ENCODE measurements around the gene SNAPC3.
"Not testable (repeated sequence)": the region's sequence is repeated elsewhere in the genome, so short reads cannot be mapped to it uniquely, and the experiment has no call there.

SNAPC3 gene

GRCh38 chr9:15426019-15426418, 3.3 kb downstream of the SNAPC3 start:
- no peak for DNase-seq

GRCh38 chr9:15427702-15428101, 5.0 kb downstream of the SNAPC3 start:
- DNase-seq, result not testable (repeated sequence)

GRCh38 chr9:15430920-15431844, 8.5 kb downstream of the SNAPC3 start:
- no peak for DNase-seq

- no peak for DNase-seq
Measured at GRCh38 chr9:15433191-15433590, 10.5 kb downstream of the SNAPC3 start.

GRCh38 chr9:15433661-15434060, 11.0 kb downstream of the SNAPC3 start:
- DNase-seq, result no peak

DNA sequence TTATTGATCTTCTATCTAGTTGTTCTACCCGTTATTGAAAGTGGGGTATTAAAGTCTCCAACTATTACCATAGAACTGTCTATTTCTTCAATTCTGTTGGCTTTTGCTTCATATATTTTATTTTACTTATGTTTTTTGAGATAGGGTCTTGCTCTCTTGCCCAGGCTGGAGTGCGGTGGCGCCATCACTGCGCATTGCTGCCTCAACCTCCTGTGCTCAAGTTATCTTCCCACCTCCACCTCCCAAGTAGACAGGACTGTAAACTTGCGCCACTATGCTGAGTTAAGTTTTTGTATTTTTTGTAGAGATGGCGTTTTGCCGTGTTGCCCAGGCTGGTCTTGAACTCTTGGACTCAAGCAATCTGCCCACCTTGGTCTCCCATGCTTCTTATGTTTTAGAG, 16.2 kb downstream of the SNAPC3 start:
- no peak for DNase-seq

DNA sequence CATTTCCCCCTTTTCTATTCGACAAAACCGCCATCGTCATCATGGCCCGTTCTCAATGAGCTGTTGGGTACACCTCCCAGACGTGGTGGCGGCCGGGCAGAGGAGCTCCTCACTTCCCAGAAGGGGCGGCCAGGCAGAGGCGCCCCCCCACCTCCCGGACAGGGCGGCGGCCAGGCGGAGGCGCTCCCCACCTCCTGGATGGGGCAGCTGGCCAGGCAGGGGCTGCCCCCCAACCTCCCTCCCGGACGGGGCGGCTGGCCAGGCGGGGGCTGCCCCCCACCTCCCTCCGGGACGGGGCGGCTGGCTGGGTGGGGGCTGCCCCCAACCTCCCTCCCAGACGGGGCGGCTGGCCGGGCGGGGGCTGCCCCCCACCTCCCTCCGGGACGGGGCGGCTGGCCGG, 19.2 kb downstream of the SNAPC3 start:
- not testable (repeated sequence) for DNase-seq

- not testable (repeated sequence) for DNase-seq
Measured at GRCh38 chr9:15442264-15442663, 19.6 kb downstream of the SNAPC3 start.

DNA sequence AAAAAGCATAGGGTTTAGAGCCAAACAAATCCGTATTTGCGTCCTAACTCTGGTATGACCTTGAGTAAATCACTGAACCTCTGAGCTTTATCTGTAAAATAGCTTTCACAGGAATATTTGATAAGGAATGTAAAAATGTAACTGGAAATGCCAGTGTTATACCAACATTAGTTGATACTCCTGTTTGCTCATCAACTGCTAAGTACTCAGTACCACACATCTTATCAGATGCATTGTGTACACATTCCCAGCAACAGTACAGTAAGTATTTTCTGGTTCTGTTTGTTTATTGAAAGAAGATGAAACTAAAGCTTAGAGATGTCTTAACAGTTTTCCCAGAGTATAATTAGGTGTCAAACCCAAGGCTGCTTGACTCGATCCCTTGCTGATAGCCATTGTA, 21.5 kb downstream of the SNAPC3 start:
- DNase-seq, result no peak

GRCh38 chr9:15453956-15454355, 31.3 kb downstream of the SNAPC3 start:
- no peak for DNase-seq

- no peak for DNase-seq
Measured at GRCh38 chr9:15461056-15461455, 38.4 kb downstream of the SNAPC3 start.

DNA sequence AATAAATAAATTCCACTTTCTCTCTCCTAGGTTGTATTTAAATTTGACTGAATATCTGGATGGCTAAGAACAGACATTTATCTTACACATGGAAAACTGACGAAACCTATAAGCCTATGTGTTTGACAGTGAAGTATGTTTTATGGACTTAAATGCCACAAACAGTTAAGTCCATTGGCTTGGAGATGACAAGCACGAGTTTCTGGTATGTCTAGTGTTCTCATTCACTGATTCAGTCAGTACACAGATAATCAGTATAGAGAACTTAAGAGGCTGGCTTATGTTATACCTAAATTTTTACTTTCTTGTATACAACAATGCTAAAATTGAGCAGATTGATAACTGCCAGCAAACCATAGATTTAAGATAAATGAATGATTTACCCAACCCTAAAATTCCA, 38.9 kb downstream of the SNAPC3 start:
- no peak for DNase-seq

GRCh38 chr9:15468145-15468544, 45.5 kb downstream of the SNAPC3 start:
- DNase-seq, result peak; percentile 63

DNA sequence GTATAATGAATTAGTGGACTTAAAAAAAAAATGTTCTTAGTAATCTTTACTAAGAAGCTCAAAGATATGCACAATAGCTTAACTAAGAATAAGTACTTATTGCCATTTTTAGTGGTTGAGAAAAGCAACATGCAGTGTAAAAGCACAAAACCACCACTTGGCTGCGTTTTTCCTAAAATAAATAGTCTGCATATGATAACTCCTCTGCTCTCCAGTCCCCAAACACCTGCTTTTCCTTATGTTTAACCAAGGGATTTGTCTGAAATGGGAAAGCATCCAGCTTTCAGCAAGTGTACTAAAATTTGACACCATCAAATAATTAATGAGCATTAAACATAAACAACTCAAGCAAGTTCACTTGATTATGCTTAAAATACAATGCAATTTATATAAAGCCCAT, 46.7 kb downstream of the SNAPC3 start:
- DNase-seq, result peak; percentile 43

- DNase-seq, result peak; percentile 2
Measured at GRCh38 chr9:15469862-15470261, 47.2 kb downstream of the SNAPC3 start.

DNA sequence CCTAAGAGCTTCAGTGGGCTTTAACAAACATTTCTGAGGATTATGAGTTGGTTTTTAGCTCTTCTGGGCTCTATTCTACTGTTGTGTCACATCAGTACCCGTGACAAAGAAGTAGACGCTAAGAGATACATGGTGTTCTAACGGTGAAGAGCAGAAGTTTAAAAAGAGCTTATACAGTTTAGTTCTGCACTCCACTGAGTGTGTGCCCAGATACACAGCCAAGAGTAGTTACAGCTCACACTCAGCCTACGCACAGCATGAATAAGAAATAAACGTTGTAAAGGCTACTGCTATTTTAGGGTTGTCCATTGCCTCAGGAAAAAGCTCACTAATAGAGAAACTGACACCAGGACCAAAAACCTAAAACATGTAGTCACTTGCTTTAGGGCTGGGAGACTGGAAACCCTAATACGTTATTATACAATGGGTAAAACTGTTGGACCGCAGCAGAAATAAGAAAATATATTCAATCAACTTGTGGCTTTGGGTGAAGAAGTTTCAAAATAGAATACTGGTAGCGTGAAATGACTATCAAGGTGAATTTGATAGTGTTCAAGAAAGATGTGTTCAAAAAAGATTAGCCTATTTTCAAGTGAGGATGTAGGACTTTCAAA, 53.4 kb downstream of the SNAPC3 start:
- no peak for DNase-seq

GRCh38 chr9:15480028-15480427, 57.4 kb downstream of the SNAPC3 start:
- DNase-seq, result no peak

GRCh38 chr9:15482146-15482545, 59.5 kb downstream of the SNAPC3 start:
- DNase-seq, result no peak

DNA sequence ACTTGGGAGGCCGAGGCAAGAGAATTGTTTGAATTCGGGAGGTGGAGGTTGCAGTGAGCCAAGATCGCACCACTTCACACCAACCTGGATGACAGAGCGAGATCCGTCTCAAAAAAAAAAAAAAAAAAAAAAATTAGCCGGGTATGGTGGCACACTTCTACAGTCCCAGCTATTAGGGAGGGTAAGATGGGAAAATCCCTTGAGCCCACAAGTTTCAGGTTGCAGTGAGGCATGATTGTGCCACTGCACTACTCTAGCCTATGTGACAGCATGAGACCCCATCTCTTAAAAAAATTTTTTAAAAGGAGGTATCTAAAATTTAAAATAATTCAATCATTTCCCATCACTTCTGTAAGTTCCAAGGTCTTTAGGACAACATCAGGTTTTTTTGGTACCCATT, 62.1 kb downstream of the SNAPC3 start:
- no peak for DNase-seq

GRCh38 chr9:15485836-15486666, 63.4 kb downstream of the SNAPC3 start:
- peak; percentile 15 for DNase-seq

DNA sequence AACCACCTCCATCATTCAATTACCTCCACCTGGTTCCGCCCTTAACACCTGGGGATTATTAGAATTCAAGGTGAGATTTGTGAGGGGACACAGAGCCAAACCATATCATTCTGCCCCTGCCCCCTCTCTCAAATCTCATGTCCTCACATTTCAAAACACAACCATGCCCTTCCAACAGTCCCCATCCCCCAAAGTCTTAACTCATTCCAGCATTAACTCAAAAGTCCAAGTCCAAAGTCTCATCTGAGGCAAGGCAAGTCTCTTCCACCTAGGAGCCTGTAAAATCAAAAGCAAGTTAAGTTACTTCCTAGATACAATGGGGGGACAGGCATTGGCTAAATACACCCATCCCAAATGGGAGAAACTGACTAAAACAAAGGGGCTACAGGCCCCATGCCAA, 69.3 kb downstream of the SNAPC3 start:
- no peak for DNase-seq

DNA sequence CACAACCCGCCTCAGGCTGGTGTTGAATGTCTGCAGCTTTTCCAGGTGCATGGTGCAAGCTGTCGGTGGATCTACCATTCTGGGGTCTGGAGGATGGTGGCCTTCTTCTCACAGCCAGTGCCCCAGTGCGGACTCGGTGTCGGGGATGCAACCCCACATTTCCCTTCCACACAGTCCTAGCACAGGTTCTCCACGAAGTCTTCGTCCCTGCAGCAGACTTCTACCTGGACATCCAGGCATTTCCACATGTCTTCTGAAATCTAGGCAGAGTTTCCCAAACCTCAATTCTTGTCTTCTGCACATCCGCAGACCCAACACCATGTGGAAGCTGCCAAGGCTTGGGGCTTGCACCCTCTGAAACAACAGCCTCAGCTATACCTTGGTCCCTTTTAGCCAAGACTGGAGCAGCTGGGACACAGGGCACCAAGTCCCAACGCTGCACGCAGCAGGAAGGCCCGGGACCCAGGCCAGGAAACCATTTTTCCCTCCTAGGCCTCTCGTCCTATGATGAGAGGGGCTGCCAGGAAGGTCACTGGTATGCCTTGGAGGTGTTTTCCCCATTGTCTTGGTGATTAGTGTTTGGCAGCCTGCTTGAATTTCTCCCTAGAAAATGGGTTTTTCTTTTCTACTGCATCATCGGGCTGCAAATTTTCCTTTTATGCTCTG, 69.9 kb downstream of the SNAPC3 start:
- no peak for DNase-seq
